ENCODE results near the gene TENM3. TPM values are rescaled to one million over a fixed set of nuclear protein-coding genes. Genes with fewer than 3 reads are reported as not detected.
"Not testable (repeated sequence)": the region's sequence is repeated elsewhere in the genome, so short reads cannot be mapped to it uniquely, and the experiment has no call there.

Gene TENM3
- polyA plus RNA-seq, 1 experiment: 54.9 TPM

DNA sequence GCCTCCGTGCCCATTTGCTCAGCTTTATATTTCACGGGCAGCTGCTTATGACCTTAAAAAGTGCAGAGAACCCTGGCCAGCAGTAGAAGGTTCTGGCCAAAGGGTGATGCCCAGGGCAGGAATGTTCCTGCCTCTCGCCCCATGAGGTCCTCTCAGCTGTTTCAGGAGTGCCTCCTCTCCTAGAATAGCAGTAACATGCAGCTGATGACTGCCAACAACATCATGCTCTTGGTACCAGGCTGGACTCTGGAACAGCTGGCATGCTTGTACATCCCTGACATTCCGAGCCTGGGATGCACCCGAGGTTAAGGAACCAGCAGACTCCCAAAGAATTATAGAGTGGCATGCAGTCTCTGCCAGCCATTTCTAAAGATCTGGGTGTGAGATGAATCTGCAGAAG lies 11.7 kb upstream of the TENM3 start:
- H3K4me3 ChIP-seq (ENCODE audit: low read depth, low read length): no peak overlapping the region
- TF ChIP-seq, protein P1, sequence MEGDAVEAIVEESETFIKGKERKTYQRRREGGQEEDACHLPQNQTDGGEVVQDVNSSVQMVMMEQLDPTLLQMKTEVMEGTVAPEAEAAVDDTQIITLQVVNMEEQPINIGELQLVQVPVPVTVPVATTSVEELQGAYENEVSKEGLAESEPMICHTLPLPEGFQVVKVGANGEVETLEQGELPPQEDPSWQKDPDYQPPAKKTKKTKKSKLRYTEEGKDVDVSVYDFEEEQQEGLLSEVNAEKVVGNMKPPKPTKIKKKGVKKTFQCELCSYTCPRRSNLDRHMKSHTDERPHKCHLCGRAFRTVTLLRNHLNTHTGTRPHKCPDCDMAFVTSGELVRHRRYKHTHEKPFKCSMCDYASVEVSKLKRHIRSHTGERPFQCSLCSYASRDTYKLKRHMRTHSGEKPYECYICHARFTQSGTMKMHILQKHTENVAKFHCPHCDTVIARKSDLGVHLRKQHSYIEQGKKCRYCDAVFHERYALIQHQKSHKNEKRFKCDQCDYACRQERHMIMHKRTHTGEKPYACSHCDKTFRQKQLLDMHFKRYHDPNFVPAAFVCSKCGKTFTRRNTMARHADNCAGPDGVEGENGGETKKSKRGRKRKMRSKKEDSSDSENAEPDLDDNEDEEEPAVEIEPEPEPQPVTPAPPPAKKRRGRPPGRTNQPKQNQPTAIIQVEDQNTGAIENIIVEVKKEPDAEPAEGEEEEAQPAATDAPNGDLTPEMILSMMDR (IDR thresholded peaks at IDR 0.05; ENCODE audit: low read depth, low read length): no peak
- no peaks in the 10 kb centered on the region for H3K9me3 ChIP-seq (ENCODE audit: control insufficient read depth, insufficient read depth, low read length)
- no peak for DNase-seq (ENCODE audit: low read depth, low spot score)
- H3K27me3 ChIP-seq (ENCODE audit: control insufficient read depth, insufficient read depth, low read length): no peaks in the 10 kb centered on the region
- peak overlapping the region; percentile 0 for H3K27ac ChIP-seq (ENCODE audit: low read depth, low read length)
- POLR2A ChIA-PET: no interaction called here
- CTCF ChIA-PET: interaction anchor here (1.0 kb wide), 1 partner anchor 703 kb away, joined by 3 read pairs; no protein-coding TSS in a partner anchor

DNA sequence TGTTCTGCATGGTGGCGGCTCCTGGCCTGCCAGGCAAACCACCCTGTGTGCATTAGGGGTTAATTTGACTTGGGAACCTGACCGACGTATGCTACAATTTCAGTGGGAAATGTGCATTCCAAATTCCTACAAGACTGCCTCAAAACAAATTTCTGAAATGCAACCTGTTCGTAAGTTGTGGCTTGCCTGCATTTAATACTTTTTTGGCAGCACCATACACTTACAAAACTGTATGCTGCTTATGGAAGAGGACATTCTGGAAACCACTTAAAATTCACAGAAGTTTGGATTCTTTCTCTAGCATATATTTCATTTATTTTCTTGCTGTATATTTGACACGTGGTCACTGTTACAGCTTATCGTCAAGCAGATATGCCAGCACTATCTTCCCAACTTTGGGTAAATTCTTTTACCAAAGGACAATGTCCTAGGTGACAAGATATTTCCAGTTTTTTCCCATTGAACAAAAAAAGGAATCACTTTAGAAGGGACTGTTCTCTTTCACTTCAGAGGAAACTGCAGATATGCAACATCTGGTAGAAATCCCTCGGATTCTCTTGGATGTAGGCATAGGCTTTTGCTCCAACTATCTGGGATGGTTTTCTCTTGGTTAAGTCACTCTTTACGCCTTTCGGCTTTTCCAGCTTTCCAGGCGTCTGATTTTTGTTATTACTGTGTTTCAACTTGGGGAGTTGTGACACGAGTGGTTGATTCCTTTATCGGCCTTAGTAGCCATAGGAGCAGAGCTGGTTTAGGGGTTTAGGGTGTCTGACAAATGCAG lies 9.7 kb upstream of the TENM3 start:
- Histone ChIP-seq H3K9me3 (ENCODE audit: control insufficient read depth, insufficient read depth, low read length) (no peaks in the 10 kb centered on the region), H3K27me3 (ENCODE audit: control insufficient read depth, insufficient read depth, low read length) (no peaks in the 10 kb centered on the region), H3K27ac (ENCODE audit: low read depth, low read length) (no peak overlapping the region), H3K4me3 (ENCODE audit: low read depth, low read length) (no peak overlapping the region)
- POLR2A ChIA-PET: no interaction called here
- DNase-seq (ENCODE audit: low read depth, low spot score): no peak
- CTCF ChIA-PET: no interaction called here
- TF ChIP-seq, protein P1 (IDR thresholded peaks at IDR 0.05; ENCODE audit: low read depth, low read length): no peak

DNA sequence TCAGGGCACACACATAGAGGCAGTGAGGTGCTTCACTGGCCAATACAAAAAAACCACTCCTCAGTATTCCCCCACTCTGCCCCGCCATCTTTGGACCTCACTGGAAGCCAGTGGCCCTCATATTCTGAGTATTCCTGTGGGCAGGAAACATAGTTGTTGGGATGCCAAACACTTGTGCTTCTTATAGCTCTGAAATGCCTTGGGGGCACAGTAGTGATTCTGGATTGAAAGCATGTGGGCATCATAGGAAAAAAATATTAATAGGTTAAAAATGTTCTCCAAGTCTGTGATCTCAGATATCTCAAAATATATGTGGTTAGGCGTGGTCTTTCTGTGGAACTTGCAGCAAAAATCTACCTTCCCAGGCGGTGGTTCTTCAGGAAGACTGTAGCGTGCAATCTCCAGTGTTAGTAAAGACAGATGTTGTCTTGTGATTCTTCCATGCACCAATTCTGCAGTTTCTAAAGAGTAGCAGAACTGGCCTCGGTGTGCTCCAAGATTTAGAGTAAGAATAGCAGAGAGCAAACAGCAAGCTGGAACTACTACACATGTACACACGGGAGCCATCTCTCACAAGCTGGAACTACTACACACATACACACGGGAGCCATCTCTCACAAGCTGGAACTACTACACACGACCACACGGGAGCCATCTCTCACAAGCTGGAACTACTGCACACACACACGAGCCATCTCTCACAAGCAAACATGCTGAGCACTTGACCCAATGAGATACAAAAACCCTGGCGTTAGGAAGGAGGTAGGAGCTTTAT lies 8.0 kb upstream of the TENM3 start:
- ChIA-PET CTCF (no interaction called here), POLR2A (no interaction called here)
- TF ChIP-seq, protein P1 (IDR thresholded peaks at IDR 0.05; ENCODE audit: low read depth, low read length): no peak
- DNase-seq (ENCODE audit: low read depth, low spot score): no peak
- Histone ChIP-seq H3K4me3 (ENCODE audit: low read depth, low read length) (no peak overlapping the region), H3K9me3 (ENCODE audit: control insufficient read depth, insufficient read depth, low read length) (no peaks in the 10 kb centered on the region), H3K27me3 (ENCODE audit: control insufficient read depth, insufficient read depth, low read length) (no peaks in the 10 kb centered on the region), H3K27ac (ENCODE audit: low read depth, low read length) (no peak overlapping the region)

DNA sequence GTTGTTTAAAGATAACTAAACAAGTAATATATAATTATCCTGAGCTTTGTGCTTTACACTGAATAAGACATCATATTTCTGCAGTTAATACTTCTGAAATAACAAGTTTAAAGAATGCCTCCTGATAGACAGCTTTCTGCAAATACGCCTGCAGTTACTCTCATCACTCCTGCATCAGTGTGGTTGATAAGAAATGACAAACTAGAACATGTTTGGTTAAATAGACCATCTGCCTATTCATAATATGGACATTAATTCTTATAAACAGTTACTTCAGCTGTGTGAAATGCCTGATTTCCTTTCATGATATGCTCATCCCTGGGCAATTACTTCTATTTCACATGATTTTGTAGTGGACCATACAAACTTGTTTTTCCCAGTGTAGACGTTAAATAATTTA lies 7.0 kb upstream of the TENM3 start:
- Histone ChIP-seq H3K27ac (ENCODE audit: low read depth, low read length) (no peak overlapping the region), H3K4me3 (ENCODE audit: low read depth, low read length) (no peak overlapping the region), H3K27me3 (ENCODE audit: control insufficient read depth, insufficient read depth, low read length) (no peaks in the 10 kb centered on the region), H3K9me3 (ENCODE audit: control insufficient read depth, insufficient read depth, low read length) (no peaks in the 10 kb centered on the region)
- DNase-seq (ENCODE audit: low read depth, low spot score): no peak
- TF ChIP-seq, protein P1 (IDR thresholded peaks at IDR 0.05; ENCODE audit: low read depth, low read length): no peak
- ChIA-PET POLR2A (interaction anchor here (0.6 kb wide), 1 partner anchor 267 kb away, joined by 3 read pairs; no protein-coding TSS in a partner anchor), CTCF (no interaction called here)

DNA sequence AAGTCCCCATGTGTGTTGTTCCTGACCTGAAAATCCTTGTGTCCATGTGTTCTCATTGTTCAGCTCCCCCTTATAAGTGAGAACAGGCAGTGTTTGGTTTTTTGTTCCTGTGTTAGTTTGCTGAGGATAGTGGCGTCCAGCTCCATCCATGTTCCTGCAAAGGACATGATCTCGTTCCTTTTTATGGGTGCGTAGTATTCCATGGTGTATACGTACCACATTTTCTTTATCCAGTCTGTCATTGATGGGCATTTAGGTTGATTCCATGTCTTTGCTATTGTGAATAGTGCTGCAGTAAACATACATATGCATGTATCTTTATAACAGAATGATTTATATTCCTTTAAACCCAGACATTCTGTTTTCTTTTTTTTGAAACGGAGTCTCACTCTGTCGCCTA lies 6.2 kb upstream of the TENM3 start:
- H3K9me3 ChIP-seq (ENCODE audit: control insufficient read depth, insufficient read depth, low read length); POLR2A ChIA-PET; H3K27ac ChIP-seq (ENCODE audit: low read depth, low read length); H3K4me3 ChIP-seq (ENCODE audit: low read depth, low read length); H3K27me3 ChIP-seq (ENCODE audit: control insufficient read depth, insufficient read depth, low read length); DNase-seq (ENCODE audit: low read depth, low spot score); CTCF ChIA-PET: not testable (repeated sequence)
